Fibroblast of skin of scalp (primary cell): ENCODE measurements around the gene C19orf81.

Experiments
- DNase-seq: peaks from one replicate; pipeline ENCODE4 v3.0.0-alpha.2; 2013

C19orf81 gene

GRCh38 chr19:50686310-50687032 is 37.2 kb downstream of the C19orf81 start:
- no peak for DNase-seq

- DNase-seq = no peak
These were observed 39.5 kb downstream of the C19orf81 start for GRCh38 chr19:50688766-50689165.

DNA sequence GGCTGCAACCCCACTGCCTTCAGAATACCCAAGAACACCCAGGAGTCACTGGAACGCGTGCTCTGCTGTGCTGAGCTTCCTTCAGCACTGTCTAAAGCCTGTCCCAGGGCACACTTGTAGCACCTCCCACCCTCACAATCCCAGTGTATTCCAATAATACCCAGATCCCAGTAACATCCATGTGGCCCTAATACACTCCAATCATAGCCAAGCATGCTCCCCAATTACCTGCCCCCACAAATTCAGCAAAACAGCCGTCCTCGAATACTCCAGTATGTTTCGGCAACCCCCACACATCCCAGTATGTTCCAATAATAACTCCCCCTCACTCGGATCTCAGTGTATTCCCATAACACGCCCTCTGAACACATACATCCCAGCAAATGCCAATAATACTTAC is 41.2 kb downstream of the C19orf81 start:
- no peak for DNase-seq

- DNase-seq = no peak
These were observed 44.1 kb downstream of the C19orf81 start for GRCh38 chr19:50693064-50693975.

GRCh38 chr19:50694815-50695145 is 45.5 kb downstream of the C19orf81 start:
- no peak for DNase-seq

GRCh38 chr19:50695251-50696093 is 46.2 kb downstream of the C19orf81 start:
- DNase-seq = peak; percentile 27

DNA sequence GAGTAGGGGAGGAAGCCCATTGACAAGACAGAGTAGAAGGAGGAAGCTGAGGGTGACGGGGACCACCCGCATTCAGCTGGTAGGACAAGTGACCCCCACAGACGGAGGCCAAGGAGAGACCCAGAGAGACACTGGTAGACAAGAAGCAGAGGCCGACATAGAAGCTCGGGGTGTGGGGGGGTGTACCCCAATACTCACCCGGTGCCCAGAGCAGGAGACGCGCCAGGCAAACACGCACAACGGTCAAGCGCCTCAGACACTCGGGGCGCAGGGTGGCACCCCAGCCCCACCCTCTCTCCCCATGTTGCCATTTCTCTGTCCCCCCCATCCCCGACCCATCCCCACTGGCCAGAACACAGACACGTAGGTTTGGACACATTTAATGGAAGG is 46.8 kb downstream of the C19orf81 start:
- no peak for DNase-seq

- no peak for DNase-seq
These were observed 48.3 kb downstream of the C19orf81 start for GRCh38 chr19:50697414-50698124.

- DNase-seq = no peak
These were observed 52.2 kb downstream of the C19orf81 start for GRCh38 chr19:50701367-50701985.

DNA sequence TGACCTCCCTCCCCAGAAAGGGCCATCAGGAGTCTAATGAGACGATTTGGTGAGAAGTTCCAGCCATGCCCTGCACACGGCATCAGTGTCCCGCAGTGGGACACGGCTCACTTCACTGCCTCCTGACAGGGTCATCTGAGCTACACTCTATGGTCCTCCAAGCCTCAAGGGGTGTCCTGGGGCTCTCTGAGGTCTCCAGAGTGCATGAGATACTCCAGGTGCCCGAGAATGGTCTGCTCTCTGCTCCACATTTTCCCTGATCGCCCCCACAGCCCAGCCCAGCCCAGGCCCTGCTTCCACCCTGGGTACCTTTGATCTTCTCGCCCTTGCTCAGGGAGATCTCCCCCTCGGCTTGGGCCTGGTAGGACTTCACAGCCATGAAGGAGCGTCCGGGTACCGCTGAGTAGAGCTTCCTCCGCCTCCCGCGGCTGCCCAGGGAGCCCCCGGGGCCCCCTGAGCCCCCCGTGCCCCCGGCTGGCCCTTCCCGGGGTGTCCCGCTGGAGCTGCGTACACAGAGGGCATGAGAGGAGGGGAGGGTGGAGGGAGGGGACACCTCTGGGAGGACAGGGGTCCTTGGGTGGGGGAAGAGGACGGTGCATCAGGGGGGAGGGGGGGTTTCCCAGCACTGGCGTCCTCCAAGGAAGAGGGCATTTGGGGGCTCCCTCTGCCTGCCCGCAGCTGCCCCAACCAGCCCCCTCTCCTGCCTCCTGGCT is 53.1 kb downstream of the C19orf81 start:
- DNase-seq = no peak

GRCh38 chr19:50702871-50703829 is 53.9 kb downstream of the C19orf81 start:
- no peak for DNase-seq

- DNase-seq = no peak
These were observed 54.9 kb downstream of the C19orf81 start for GRCh38 chr19:50703915-50704796.

DNA sequence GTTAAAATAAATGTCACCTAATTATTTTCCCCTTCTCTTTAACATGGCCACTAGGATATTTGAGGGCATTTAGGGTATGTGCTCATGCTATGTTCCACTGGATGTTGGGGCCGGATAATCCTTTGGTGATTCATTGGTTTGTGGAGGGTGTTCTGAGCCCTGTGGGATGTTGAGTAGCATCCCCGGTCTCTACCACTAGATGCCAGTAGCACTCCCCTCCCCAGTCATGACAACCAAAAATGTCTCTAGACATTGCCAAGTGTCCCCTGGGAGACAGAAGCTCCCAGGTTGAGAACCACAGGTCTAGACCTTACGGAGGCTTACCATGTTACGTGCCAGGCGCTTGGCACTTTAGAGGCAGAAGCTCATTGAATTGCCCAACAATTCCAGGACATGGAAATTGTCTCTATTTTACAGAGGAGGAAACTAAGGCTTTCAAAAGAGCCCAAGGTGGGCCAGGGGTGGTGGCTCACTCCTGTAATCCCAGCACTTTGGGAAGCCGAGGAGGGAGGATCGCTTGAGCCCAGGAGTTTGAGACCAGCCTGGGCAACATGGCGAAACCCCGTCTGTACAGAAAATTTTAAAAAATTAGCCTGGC is 56.3 kb downstream of the C19orf81 start:
- peak; percentile 81 for DNase-seq

DNA sequence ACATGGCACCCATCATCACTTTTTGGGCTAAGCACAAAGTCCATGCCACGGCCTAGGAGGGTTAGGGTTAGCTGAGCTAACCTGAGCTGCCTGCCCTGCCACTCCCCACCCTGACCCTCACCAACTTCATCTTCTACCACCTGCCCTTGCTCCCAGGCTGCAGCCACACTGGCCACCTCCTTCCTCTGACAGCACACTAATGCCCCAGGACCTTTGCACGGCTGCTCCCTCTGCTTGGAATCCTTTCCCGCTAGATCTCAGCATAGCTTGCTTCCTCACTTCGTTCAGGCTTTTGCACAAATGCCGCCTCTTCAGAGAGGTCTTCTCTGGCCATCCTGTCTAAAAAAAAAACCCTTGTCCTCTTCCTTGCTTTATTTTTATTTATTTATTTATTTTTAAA is 57.1 kb downstream of the C19orf81 start:
- no peak for DNase-seq

- no peak for DNase-seq
These were observed 59.1 kb downstream of the C19orf81 start for GRCh38 chr19:50708179-50708879.
